ENCODE results near the gene ZBTB38.
A peak's percentile ranks its signal among the peaks of the same experiment; 100 is the strongest.

ZBTB38 gene

DNA sequence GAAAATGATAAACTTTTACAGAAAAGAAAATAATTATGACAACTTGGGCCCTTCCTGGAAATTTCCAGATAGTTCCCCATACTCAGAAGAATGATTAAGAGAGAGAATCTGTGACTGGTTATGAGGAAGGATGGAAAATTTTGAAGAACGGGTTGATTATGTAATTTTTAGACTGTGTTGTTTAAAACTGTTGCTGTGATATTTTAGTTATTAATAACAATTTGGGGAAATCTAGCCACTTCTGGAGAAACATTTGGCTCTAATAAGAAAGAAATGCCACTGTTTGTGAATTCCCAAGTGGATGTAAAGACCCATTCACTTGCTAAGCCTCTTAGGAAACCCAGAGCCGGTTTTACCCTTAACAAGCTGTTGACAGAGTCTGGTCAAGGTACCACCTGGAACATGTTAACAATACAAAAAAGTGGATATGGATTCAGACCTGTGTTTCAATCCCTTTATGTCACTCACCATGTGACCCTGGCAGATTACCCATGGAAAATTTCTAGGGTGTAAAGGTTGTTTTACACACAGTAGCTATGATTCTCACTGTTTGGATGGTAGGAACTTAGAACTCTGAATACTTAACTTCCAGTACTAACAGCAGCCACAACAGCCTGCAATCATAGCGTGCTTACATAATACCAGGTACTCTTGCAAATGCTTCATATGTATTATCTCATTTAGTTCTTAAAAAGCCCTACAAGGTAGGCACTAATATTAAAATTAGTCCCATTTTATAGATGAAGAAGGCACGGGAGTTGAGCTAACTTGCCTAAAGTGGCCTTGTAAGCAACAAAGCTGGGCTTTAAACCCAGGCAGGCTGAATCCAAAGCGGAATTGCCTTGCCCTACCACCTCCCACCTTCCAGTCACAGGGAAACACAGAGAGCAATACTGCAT, 32.0 kb downstream of the ZBTB38 start:
- no peak for DNase-seq (ENCODE audit: low spot score)
- in situ Hi-C loops (cut with MboI; ENCODE audit: low pct_unique_long_range_greater_than_20kb, low sequenced_read_pairs, unreplicated experiment), result no loop called here
- TF ChIP-seq, protein P1, sequence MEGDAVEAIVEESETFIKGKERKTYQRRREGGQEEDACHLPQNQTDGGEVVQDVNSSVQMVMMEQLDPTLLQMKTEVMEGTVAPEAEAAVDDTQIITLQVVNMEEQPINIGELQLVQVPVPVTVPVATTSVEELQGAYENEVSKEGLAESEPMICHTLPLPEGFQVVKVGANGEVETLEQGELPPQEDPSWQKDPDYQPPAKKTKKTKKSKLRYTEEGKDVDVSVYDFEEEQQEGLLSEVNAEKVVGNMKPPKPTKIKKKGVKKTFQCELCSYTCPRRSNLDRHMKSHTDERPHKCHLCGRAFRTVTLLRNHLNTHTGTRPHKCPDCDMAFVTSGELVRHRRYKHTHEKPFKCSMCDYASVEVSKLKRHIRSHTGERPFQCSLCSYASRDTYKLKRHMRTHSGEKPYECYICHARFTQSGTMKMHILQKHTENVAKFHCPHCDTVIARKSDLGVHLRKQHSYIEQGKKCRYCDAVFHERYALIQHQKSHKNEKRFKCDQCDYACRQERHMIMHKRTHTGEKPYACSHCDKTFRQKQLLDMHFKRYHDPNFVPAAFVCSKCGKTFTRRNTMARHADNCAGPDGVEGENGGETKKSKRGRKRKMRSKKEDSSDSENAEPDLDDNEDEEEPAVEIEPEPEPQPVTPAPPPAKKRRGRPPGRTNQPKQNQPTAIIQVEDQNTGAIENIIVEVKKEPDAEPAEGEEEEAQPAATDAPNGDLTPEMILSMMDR (IDR thresholded peaks at IDR 0.05; ENCODE audit: extremely low read depth, insufficient read depth, missing control alignments), result no peak

DNA sequence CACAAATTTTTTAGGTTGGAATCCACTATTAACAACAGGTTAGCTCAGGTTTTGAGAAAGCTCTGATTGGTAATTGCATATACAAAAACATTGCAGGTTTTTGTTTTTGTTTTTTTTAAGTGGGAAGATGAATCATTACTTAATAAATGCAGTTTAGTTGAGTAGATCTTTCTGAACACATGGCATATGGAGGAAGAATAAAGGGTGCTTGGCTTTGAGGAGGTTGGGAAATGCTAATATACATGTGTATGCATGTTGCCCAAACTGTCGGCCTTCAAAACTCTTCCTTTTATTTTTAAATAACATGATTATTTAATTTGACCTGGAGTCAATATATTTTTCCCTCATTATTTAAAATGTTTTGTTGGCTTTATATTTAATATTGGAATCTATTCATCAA, 32.8 kb downstream of the ZBTB38 start:
- in situ Hi-C loops (cut with MboI; ENCODE audit: low pct_unique_long_range_greater_than_20kb, low sequenced_read_pairs, unreplicated experiment), result no loop called here

DNA sequence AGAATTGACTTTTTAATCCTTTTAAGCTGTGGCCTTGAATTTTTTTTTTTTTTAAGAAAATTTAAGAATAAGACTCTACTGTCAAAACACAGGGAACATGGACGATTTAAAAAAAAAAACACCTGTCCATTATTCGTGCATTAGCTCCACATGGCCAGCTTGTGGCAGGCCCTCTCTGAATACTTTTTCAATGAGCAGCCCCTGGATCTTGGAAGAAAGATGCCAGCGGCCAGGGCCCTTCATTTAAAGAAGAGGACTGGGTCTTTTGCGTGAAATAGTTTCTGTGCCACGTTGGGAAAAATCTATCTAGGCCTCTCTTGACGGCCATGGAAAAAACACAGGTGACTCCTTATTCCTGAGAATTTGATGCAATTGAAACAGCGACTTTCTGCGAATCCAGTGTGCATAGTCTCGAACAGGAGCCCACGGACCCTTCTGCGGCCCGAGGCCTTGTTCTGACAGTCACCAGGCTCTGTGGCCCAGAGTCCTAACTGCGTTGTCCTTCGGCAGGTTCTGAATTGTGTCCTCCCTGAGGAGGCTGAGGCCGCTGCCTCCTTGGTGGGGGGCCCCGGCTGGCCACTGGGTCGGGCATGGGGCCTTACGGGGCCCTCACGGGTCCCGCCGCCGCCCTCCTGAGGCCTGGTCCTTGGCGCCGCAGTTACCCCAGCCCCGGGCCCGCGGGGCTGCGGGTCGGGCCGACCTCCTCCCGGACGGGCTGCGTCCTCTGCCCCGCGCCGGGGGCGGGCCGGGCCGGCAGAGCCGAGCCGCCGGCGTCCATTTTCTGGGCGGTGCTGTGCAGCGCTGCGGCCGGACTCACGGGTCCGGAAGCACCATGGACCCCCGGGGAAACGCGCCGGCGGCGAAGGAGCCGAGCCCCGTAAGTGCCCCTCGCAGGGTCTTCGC, 33.5 kb downstream of the ZBTB38 start:
- in situ Hi-C loops (cut with MboI; ENCODE audit: low pct_unique_long_range_greater_than_20kb, low sequenced_read_pairs, unreplicated experiment), result no loop called here
- TF ChIP-seq, protein P1 (IDR thresholded peaks at IDR 0.05; ENCODE audit: extremely low read depth, insufficient read depth, missing control alignments), result no peak
- peak; percentile 79 for DNase-seq (ENCODE audit: low spot score)

More for the DNA sequence above, 32.8 kb downstream of the ZBTB38 start:
- no peak for DNase-seq (ENCODE audit: low spot score)
- TF ChIP-seq, protein P1 (IDR thresholded peaks at IDR 0.05; ENCODE audit: extremely low read depth, insufficient read depth, missing control alignments), result no peak

DNA sequence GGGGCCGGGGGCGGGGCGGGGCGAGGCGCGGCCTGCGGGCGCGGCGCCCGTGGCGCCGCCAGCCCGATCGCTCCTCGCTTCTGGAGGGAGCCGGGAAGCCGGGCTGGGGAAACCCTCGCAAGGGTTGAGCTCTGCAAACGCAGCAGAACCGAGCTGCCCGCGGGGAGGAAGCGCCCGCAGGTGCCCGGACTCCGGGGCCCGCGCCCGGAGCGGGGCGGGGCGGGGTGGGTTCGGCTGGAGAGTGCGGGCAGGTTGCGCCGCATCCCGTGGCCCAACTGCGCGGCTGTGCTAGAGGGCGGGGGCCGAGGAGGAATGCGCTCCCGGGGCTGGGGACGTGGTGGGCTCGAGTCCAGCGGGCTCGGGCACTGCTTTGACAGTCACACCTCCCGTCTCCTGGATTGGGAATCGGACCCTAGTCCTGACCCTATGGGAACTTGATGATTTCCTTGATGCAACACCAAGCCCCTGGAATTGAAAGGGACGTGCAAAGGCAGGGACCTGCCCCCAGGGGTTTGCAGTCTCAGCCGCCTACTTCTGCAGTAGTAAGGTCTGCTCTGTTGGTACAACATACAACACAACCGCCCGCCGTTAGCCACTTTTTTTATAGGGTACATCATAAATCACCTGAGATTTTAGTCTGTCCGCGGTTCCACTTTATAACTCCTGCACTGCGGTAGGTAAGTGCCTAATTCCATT, 34.3 kb downstream of the ZBTB38 start:
- in situ Hi-C loops (cut with MboI; ENCODE audit: low pct_unique_long_range_greater_than_20kb, low sequenced_read_pairs, unreplicated experiment), result no loop called here
- TF ChIP-seq, protein P1 (IDR thresholded peaks at IDR 0.05; ENCODE audit: extremely low read depth, insufficient read depth, missing control alignments), result no peak
- DNase-seq (ENCODE audit: low spot score), result peak; percentile 49

DNA sequence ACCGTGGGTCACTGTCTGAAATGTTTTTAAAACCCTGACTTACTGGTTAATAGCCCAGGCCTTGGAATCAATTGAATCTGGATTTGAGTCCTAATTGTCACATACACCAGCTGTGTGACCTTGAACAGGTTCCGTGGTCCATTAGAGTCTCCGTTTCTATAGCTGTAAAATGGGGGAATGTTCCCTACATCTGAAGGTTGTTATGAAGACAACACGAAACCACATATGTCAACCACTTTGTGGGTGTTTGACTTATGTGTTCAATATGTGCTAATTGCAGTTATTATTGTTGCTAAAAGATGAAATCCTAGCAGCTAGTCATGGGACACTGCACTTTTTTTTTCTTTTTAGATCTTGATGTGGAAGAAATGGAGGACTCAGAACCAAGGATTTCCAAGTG, 35.3 kb downstream of the ZBTB38 start:
- TF ChIP-seq, protein P1 (IDR thresholded peaks at IDR 0.05; ENCODE audit: extremely low read depth, insufficient read depth, missing control alignments), result no peak
- DNase-seq (ENCODE audit: low spot score), result no peak
- in situ Hi-C loops (cut with MboI; ENCODE audit: low pct_unique_long_range_greater_than_20kb, low sequenced_read_pairs, unreplicated experiment), result no loop called here

DNA sequence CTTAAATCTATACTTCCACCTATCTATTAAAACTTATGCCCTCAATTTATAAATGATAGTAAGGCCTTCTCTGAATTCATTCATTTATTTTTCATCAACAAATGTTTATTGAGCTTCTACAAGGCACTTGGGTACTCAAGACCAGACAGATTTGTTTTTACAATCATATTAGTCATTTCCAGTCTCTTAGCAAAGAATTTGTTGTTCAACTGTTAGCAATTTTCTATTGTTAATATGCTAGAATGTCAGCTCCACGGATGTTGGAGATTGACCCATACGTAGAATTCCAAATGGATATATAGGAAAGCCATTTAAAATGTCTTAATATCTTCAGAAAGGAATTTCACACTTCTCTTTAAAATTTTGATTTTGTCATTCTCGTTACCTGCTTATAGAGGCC, 36.7 kb downstream of the ZBTB38 start:
- DNase-seq (ENCODE audit: low spot score), result no peak
- TF ChIP-seq, protein P1 (IDR thresholded peaks at IDR 0.05; ENCODE audit: extremely low read depth, insufficient read depth, missing control alignments), result no peak
- in situ Hi-C loops (cut with MboI; ENCODE audit: low pct_unique_long_range_greater_than_20kb, low sequenced_read_pairs, unreplicated experiment), result no loop called here
